IPS-20b (cell line): Measurements from ENCODE around the gene NR2E3.

ENCODE experiments used
- H3K27ac ChIP-seq: one replicate; pipeline ENCODE4 v1.5.1; 2013; ENCODE audit warnings: low read length
- H3K27me3 ChIP-seq: 2 replicates; pipeline ENCODE4 v1.6.1; 2013; ENCODE audit warnings: mild to moderate bottlenecking, low read length, inconsistent platforms; ENCODE audit not compliant: insufficient read depth
- H3K36me3 ChIP-seq: 2 replicates; pipeline ENCODE4 v1.6.1; 2013; ENCODE audit warnings: low read depth, mild to moderate bottlenecking, inconsistent platforms, low read length, moderate library complexity; ENCODE audit not compliant: insufficient read depth
- H3K4me1 ChIP-seq: 2 replicates; pipeline ENCODE4 v1.6.1; 2013; ENCODE audit warnings: mild to moderate bottlenecking, control low read depth, inconsistent platforms, low read length, moderate library complexity; ENCODE audit not compliant: insufficient read depth
- H3K4me3 ChIP-seq: 2 replicates; pipeline ENCODE4 v1.5.1; 2013; ENCODE audit warnings: mild to moderate bottlenecking, low read length, inconsistent platforms
- H3K9ac ChIP-seq: 2 replicates; pipeline ENCODE4 v1.6.1; 2013; ENCODE audit warnings: low read depth, mild to moderate bottlenecking, inconsistent platforms, low read length, moderate library complexity
- H3K9me3 ChIP-seq: 2 replicates; pipeline ENCODE4 v1.6.1; 2013; ENCODE audit warnings: mild to moderate bottlenecking, low read depth, low read length, inconsistent platforms; ENCODE audit not compliant: insufficient read depth

The NR2E3 gene

GRCh38 chr15:71798641-71799040, 11.7 kb upstream of the NR2E3 start:
- H3K4me1 ChIP-seq, result peaks cover 4% of the 10 kb centered on the region; the same call in 1 of the 2 replicates
- H3K36me3 ChIP-seq, result no peaks in the 10 kb centered on the region
- H3K27me3 ChIP-seq, result no peaks in the 10 kb centered on the region
- H3K9me3 ChIP-seq, result no peaks in the 10 kb centered on the region
- H3K27ac ChIP-seq, result no peak overlapping the region
- H3K4me3 ChIP-seq, result no peak overlapping the region
- H3K9ac ChIP-seq, result no peak overlapping the region

DNA sequence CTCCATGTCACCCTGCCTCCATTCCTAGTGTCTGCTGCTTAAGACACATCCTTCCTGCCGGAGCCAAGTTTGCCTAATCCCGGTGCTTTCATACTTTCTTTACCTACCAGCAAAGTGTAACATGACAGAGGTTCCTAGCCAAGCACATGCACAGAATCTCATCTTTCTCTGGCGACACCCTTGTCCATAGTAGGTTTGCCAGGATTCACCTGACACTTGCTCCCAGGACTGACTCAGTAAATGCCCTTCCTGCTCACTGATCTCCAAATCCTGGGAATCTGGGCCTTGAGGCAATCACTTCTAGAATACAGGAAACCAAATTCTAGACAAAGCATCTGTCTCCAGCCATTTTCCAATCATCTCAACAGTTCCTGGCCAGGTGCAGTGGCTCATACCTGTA, 10.2 kb upstream of the NR2E3 start:
- no peak overlapping the region for H3K27ac ChIP-seq
- H3K9ac ChIP-seq, result no peak overlapping the region
- H3K4me1 ChIP-seq, result peaks cover 4% of the 10 kb centered on the region; the same call in 1 of the 2 replicates
- H3K4me3 ChIP-seq, result no peak overlapping the region
- H3K27me3 ChIP-seq, result no peaks in the 10 kb centered on the region
- no peaks in the 10 kb centered on the region for H3K9me3 ChIP-seq
- no peaks in the 10 kb centered on the region for H3K36me3 ChIP-seq

DNA sequence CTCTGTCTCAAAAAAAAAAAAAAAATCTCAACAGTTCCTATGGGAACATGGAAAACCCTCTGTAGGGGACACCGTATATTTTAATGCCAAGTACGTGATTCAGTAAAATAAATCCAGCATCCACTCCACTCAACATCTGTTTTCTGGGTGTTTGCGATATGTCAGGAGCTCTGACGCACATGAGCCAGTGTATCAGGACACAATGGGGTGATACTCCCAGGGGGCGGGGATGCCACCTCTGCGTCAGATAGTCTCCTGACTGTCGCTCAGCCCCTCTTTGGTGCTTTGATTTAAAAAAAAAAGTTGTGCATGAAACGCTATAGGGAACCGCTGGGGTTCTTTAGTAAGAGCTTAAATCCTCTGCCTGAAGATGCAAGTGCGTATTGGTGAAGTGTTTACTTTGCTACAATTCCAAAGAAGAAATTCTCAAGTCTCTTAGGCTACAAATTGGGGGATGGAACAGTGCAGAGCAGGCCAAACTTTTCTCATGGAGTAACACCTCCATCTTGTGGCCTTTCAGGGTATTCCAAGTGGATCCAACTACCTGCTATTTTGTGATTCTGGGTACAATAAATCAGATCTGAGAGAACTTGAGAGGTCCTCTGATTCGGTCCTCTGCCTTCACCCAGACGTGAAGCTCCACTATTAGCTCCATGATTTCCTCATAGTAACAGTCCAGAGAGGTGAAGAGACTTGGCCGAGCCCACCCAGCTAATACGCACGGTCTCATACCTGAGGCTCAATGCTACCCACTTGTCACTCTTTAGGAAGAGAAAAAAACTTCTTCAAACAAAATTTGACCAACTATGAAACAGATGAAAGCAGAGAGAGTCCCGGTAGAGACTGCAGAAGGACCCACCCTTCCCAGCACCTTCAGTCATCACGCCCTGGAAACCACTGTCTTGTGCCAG, 9.3 kb upstream of the NR2E3 start:
- Histone ChIP-seq H3K9me3 (no peaks in the 10 kb centered on the region), H3K36me3 (no peaks in the 10 kb centered on the region), H3K27ac (no peak overlapping the region), H3K4me3 (no peak overlapping the region), H3K4me1 (peaks cover 4% of the 10 kb centered on the region; the same call in 1 of the 2 replicates), H3K27me3 (no peaks in the 10 kb centered on the region), H3K9ac (no peak overlapping the region)

DNA sequence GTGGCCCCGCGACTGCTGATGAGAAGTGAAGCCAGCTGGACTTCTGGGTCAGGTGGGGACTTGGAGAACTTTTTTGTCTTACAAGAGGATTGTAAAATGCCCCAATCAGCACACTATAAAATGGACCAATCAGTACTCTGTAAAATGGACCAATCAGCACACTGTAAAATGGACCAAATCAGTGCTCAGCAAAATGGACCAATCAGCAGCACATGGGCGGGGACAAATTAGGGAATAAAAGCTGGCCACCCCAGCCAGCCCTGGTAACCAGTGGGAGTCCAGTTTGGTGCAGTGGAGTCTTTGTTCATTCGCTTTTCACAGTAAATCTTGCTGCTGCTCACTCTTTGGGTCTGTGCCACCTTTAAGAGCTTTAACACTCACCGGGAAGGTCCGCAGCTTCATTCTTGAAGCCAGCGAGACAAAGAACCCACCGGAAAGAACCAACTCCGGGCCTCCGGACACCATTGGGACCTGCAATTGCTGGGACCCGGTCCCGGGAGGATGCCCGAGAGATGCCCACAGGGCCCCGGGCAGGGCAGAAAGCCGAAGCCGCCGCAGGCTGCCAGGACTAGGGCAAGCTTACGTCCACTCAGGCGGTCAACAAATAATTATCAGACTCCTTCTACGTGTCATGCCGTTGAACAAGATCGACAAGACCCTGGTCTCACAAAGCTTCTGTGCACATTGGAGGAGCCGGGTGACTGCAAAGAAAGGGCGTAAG, 8.3 kb upstream of the NR2E3 start:
- Histone ChIP-seq H3K9me3 (no peaks in the 10 kb centered on the region), H3K9ac (no peak overlapping the region), H3K27me3 (no peaks in the 10 kb centered on the region), H3K27ac (no peak overlapping the region), H3K4me1 (peaks cover 13% of the 10 kb centered on the region; the same call in 1 of the 2 replicates), H3K4me3 (no peak overlapping the region), H3K36me3 (no peaks in the 10 kb centered on the region)

GRCh38 chr15:71802770-71803169, 7.6 kb upstream of the NR2E3 start:
- Histone ChIP-seq H3K4me1 (peaks cover 18% of the 10 kb centered on the region; the same call in 1 of the 2 replicates), H3K27ac (no peak overlapping the region), H3K36me3 (no peaks in the 10 kb centered on the region), H3K9me3 (no peaks in the 10 kb centered on the region), H3K27me3 (no peaks in the 10 kb centered on the region), H3K9ac (no peak overlapping the region), H3K4me3 (no peak overlapping the region)

DNA sequence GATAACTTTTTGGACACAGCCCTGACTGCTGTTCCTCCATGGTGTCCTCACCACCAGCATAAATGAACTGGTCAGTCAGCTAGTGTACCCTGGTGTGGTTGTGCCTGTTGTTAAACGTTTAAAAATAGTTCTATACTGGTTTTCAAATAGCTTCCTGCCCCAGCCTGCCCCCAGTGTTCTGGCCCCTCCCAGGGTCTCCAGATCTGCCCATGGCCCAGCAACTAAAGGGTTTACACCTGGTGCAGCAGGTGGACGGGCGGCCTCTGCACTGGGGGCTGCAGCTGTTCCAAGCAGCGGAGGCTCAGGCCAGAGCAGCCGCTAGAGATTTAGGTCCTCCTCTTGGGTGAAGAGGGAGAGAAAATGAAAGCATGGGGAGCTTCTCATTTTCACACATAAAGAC, 6.1 kb upstream of the NR2E3 start:
- no peak overlapping the region for H3K27ac ChIP-seq
- no peaks in the 10 kb centered on the region for H3K36me3 ChIP-seq
- H3K9ac ChIP-seq, result no peak overlapping the region
- no peaks in the 10 kb centered on the region for H3K27me3 ChIP-seq
- H3K9me3 ChIP-seq, result no peaks in the 10 kb centered on the region
- no peak overlapping the region for H3K4me3 ChIP-seq
- H3K4me1 ChIP-seq, result peaks cover 25% of the 10 kb centered on the region; the same call in 1 of the 2 replicates

GRCh38 chr15:71804695-71805470, 5.5 kb upstream of the NR2E3 start:
- Histone ChIP-seq H3K9ac (no peak overlapping the region), H3K27me3 (no peaks in the 10 kb centered on the region), H3K9me3 (no peaks in the 10 kb centered on the region), H3K27ac (no peak overlapping the region), H3K4me1 (peaks cover 25% of the 10 kb centered on the region; the same call in 1 of the 2 replicates), H3K36me3 (no peaks in the 10 kb centered on the region), H3K4me3 (no peak overlapping the region)

DNA sequence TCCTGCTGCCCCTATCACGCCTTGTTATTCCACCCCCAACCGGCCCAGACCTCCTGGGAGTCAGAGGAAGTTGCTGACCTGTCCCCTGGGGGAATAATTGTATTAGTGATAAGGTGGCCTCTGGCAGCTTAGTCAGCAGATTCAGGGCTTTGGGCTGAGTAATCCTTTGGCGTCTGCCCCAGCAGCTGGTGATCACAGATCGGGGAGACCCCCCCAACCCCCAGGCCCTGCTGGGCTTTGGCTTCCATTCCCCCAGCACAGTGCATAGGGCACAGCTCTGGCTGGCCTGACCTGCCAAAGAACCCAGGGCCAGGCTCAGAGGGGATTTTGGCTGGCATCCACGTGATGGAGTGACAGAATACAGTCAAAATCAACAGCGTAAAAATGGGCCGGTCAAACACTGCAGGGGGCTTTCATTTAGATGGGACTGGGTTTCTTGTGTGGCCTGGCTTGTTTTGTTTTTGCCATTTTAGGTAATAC, 3.9 kb upstream of the NR2E3 start:
- Histone ChIP-seq H3K9me3 (no peaks in the 10 kb centered on the region), H3K27ac (no peak overlapping the region), H3K27me3 (no peaks in the 10 kb centered on the region), H3K4me1 (peaks cover 21% of the 10 kb centered on the region; the same call in 1 of the 2 replicates), H3K9ac (peak overlapping the region; percentile 2; the same call in 1 of the 2 replicates), H3K36me3 (no peaks in the 10 kb centered on the region), H3K4me3 (peak overlapping the region; percentile 49; the same call in 1 of the 2 replicates)

GRCh38 chr15:71807125-71807629, 3.2 kb upstream of the NR2E3 start:
- peak overlapping the region; percentile 2; the same call in 1 of the 2 replicates for H3K9ac ChIP-seq
- no peaks in the 10 kb centered on the region for H3K36me3 ChIP-seq
- H3K27ac ChIP-seq, result no peak overlapping the region
- H3K9me3 ChIP-seq, result no peaks in the 10 kb centered on the region
- H3K4me3 ChIP-seq, result peak overlapping the region; percentile 49; the same call in 1 of the 2 replicates
- H3K4me1 ChIP-seq, result peaks cover 21% of the 10 kb centered on the region; the same call in 1 of the 2 replicates
- no peaks in the 10 kb centered on the region for H3K27me3 ChIP-seq

GRCh38 chr15:71807691-71808091, 2.7 kb upstream of the NR2E3 start:
- H3K9ac ChIP-seq, result no peak overlapping the region; the same call in 1 of the 2 replicates
- no peaks in the 10 kb centered on the region for H3K9me3 ChIP-seq
- H3K4me3 ChIP-seq, result peak overlapping the region; percentile 49; the same call in 1 of the 2 replicates
- H3K36me3 ChIP-seq, result no peaks in the 10 kb centered on the region
- H3K27ac ChIP-seq, result peak overlapping the region; percentile 27
- peaks cover 21% of the 10 kb centered on the region; the same call in 1 of the 2 replicates for H3K4me1 ChIP-seq
- H3K27me3 ChIP-seq, result no peaks in the 10 kb centered on the region
